GM19239 (cell line): ENCODE results near the gene FKBP8.
A peak's percentile ranks its signal among the peaks of the same experiment; 100 is the strongest.
"Not testable (repeated sequence)": the region's sequence is repeated elsewhere in the genome, so short reads cannot be mapped to it uniquely, and the experiment has no call there.

Experiments
- DNase-seq: peaks from one replicate; pipeline ENCODE4 v3.0.0; 2011; ENCODE audit warnings: low spot score; ENCODE audit not compliant: insufficient read length
- FAIRE-seq: peaks from 2 replicates; lab custom pipeline; 2011; peaks lifted over from hg19 to GRCh38; lab: Jason Lieb, UNC

Gene FKBP8

GRCh38 chr19:18542941-18543813 is at the start of gene FKBP8:
Gene FKBP8 (minus strand): TSS chr19:18543573. CDS start chr19:18541970, 1,603 bp downstream.
- DNase-seq (peak; percentile 99), FAIRE-seq (peak; percentile 71)

- FAIRE-seq, DNase-seq: not testable (repeated sequence)
These were observed 49.4 kb upstream of the FKBP8 start for GRCh38 chr19:18592732-18593131.

GRCh38 chr19:18591735-18592385 is 48.5 kb upstream of the FKBP8 start:
- DNase-seq = no peak
- FAIRE-seq = no peak

- DNase-seq (no peak), FAIRE-seq (no peak)
These were observed 47.2 kb upstream of the FKBP8 start for GRCh38 chr19:18590273-18591272.

GRCh38 chr19:18589380-18590272 is 46.3 kb upstream of the FKBP8 start:
- FAIRE-seq (peak; percentile 26), DNase-seq (no peak)

- FAIRE-seq (peak; percentile 83), DNase-seq (peak; percentile 74)
These were observed 45.4 kb upstream of the FKBP8 start, which contains the start of gene REX1BD for GRCh38 chr19:18588611-18589379. Gene REX1BD (plus strand): TSS chr19:18588798. CDS start chr19:18588802, 4 bp downstream.

GRCh38 chr19:18587962-18588610 is 44.7 kb upstream of the FKBP8 start:
- DNase-seq (no peak), FAIRE-seq (no peak)

- FAIRE-seq = no peak
- DNase-seq = no peak
These were observed 44.2 kb upstream of the FKBP8 start for GRCh38 chr19:18587561-18587960.

GRCh38 chr19:18586306-18586705 is 42.9 kb upstream of the FKBP8 start:
- FAIRE-seq (no peak), DNase-seq (no peak)

GRCh38 chr19:18580311-18580710 is 36.9 kb upstream of the FKBP8 start:
- FAIRE-seq (no peak), DNase-seq (no peak)

GRCh38 chr19:18577365-18577914 is 34.1 kb upstream of the FKBP8 start:
- DNase-seq (no peak), FAIRE-seq (no peak)

- DNase-seq (no peak), FAIRE-seq (no peak)
These were observed 33.0 kb upstream of the FKBP8 start for GRCh38 chr19:18576383-18576782.

- no peak for DNase-seq
- FAIRE-seq = no peak
These were observed 31.4 kb upstream of the FKBP8 start for GRCh38 chr19:18574691-18575291.

- DNase-seq (peak; percentile 88), FAIRE-seq (peak; percentile 97)
These were observed 28.4 kb upstream of the FKBP8 start, which contains the start of gene UBA52 for GRCh38 chr19:18571564-18572344. Gene UBA52 (plus strand): TSS chr19:18571857. CDS start chr19:18573301, 1,444 bp downstream.

- no peak for DNase-seq
- FAIRE-seq = no peak
These were observed 25.0 kb upstream of the FKBP8 start for GRCh38 chr19:18568367-18568766.

GRCh38 chr19:18566953-18567352 is 23.6 kb upstream of the FKBP8 start:
- FAIRE-seq = no peak

More at GRCh38 chr19:18566953-18567352, 23.6 kb upstream of the FKBP8 start:
- no peak for DNase-seq
